Measurements from ENCODE around the gene PSENEN. TPM values are rescaled to one million over a fixed set of nuclear protein-coding genes. Genes with fewer than 3 reads are reported as not detected.
A peak's percentile ranks its signal among the peaks of the same experiment; 100 is the strongest.

The PSENEN gene
- polyA plus RNA-seq, 12 donors, result 30.3 to 54.5 (median 37.3) TPM; not detected in 1

DNA sequence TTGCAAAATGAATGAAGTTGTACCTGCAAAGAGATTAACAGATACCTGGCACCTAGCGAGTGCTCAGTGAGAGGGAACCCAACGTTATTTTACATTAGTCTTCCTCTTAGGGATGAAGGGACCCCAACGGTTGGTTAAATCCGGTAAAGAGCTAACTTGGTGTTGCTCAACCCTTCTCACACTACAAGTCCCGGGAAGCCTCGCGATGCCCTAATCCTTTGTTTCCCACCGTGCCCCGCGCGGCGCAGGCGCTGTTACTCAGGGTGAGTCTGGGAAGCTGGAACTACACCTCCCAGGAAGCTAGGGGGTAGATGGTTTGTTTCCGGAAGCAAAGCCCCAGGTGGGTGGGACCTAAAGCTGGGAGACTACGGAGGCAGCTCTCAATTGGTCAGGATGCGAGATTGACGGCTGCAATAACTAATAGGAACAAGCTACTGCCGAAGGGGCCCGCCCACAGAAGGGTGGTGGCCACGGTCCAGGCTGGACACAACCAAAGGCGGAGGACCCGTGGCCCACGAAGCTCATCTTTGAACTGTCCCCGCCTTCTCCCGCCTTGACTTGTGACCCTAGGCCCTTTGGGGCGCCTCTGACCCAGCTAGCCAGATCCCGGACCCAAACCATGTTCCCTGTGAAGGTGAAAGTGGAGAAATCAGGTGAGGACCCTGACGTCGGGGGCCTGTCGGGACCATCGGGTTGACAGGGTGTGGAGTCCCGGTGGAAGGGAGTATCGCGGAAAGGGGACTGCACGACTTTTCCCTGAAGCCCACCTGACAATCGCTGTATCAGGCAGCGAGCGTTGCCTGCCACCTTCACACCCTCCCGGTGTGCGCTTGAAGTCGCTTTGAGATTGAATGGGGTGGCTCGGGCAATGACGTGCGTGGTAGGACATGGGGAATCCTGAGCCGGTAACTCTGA is 2.9 kb downstream of the PSENEN start, which contains the start of gene LIN37:
Gene LIN37 (plus strand): TSS at position 471 of the 915 bp plus-strand sequence. CDS start 149 bp downstream, at position 620.
- peak; percentile 99 for DNase-seq

DNA sequence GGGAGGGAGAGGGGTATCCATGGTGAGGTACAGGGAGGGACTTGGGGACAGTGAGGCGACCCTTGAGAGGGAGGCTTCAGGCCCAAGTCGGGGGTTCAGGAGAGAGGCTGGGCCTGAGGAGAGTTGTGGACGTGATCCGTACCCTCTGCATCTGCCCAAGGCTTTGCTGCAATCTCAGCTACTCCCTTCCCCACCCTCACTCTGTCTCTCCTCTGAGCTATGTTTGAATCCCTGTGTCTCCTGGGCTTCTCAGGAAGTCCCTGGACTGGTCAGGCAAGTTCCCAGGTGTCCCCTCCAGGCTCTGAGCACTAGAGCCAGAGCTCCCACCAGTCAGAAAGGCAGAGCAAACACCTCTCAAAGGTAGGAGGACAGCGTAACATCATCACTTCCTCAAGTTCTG is 4.7 kb downstream of the PSENEN start:
- DNase-seq, result no peak

DNA sequence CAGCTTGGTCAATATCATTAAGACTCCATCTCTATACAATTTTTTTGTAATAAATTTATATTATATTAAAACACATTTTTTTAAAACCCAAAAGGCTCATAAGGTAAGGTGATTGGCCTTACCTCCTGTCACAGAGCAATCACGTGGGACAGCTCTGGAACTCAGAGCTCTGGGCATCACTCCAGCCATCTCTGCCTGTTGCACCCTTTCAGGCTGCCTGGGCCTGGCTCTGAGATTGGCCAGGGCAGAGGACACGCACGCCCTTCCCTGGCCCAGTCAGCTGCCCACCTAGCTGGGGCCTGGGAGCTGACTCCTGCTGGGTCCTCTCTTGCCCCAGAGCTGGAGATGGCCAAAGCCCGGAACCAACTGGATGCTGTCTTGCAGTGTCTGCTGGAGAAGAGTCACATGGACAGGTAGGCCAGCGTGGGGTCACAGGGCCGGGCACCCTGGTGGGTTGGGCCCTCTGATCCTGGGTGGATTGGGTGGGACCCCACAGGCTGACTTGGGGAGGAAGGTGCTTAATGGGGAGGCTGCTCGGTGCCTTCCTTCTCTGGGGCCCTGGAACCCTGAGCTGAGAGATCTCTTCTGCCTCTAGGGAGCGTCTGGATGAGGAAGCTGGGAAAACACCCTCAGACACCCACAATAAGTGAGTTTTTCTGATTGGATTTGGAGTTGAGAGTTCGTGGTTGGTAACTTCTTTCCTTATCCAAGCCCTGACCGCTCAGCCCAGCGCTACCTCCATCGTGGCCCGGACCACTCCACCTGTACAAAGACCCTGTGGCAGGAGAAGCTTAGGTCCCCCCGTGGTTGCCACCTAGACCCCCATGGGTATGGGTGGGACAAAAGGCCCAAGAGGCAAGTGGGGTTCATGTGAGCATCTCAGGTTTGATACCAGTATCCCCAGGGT is 6.6 kb downstream of the PSENEN start:
- no peak for DNase-seq

DNA sequence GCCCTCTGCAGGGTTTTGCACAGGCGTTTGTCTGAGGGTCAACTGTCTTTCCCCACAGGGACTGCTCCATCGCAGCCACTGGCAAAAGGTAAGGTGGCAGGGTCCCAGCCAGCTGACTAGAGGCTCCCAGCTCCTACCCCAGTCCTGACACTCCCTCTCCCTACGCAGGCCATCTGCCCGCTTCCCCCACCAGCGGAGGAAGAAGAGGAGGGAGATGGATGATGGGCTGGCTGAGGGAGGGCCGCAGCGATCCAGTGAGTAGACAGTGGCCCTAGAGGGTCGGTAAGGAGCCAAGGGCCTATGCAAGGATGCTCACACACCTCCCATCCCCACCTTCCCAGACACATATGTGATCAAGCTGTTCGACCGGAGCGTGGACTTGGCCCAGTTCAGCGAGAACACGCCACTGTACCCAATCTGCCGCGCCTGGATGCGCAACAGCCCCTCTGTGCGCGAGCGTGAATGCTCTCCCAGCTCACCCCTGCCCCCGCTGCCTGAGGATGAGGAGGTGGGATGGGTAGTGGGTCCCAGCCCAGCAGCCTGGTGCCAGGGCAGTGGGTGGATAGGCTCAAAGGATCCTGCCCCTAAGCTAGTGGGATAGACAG is 7.4 kb downstream of the PSENEN start:
- no peak for DNase-seq

DNA sequence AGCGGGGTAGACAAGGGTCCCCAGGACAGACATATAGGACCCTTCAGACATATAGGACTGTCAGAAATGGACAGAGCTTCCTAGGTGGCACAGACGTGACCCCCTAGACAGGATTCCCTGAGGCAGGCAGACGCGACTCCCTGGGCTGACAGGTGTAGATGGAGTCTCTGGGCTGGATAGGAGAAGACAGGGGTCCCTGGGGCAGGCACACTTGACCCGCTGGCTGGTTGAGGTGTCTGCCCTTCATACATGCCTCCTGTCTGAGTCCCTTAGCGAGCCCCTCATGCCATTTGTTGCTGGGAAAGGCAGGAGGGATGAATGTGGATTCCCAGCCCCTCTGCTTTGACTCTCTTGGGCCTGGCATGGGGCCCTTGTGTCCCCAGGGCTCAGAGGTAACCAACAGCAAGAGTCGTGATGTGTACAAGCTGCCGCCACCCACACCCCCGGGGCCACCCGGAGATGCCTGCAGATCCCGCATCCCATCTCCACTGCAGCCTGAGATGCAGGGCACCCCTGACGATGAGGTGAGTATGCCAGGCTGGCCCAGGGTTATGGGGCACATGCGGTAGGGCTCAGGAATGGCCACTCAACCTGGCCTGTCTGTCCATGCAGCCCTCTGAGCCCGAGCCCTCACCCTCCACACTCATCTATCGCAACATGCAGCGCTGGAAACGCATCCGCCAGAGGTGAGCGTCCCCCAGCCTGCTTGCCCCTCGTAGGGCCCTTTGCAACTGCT is 8.4 kb downstream of the PSENEN start:
- no peak for DNase-seq

DNA sequence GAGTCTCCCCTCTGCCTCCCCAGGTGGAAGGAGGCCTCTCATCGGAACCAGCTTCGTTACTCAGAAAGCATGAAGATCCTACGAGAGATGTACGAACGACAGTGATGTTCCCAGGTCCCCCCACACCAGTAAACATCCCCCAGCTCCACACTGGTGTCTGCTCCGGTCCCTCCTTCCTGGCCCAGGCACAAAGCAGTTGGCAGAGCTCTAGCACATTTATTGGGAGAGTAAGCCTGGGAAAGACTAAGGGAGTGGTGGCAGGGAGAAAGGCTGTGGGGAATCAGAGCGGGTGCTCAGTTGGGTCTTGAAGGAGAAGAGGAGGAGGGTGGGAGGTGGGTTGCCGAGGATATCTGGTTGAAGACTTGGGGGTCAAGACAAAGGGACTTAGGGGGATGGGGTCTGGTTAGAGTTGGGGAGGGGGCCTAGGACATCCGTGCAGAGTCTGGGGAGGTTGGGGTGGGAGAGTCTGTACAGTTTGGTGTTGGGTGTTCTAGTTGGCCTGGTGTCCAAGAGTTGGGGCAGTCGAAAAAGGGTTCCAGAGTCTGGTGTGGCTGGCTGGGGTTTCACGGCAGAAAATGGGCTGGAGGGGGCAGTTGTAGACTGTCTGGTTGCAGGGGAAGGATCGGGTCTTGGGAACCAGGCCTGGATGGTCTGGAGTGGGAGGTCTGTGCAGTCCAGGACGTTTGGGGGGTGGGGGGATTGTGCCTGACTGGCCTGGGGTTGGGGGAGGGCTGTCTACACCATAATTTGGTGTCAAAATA is 9.1 kb downstream of the PSENEN start:
- no peak for DNase-seq

DNA sequence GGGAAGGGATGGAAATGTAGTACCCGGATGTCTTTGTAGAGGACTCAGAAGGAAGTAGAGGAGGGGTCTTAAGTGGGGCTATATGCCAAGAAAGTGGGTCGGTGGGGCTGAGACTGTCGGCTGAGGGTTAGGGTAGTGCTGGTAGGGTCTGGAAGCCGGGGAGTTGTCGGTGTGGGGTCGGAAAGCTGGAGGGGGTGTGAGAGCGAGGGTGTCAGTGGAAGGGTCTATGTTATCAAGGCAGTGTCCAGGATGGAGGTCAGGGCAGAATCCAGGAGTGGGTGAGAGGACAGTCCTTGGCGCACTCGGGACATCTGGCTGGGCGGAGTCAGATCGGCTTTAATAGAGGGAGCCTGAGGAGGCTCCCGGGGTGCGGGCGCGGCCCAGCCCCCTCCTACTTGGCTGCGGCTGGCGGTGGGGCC is 9.7 kb downstream of the PSENEN start:
- DNase-seq, result no peak

DNA sequence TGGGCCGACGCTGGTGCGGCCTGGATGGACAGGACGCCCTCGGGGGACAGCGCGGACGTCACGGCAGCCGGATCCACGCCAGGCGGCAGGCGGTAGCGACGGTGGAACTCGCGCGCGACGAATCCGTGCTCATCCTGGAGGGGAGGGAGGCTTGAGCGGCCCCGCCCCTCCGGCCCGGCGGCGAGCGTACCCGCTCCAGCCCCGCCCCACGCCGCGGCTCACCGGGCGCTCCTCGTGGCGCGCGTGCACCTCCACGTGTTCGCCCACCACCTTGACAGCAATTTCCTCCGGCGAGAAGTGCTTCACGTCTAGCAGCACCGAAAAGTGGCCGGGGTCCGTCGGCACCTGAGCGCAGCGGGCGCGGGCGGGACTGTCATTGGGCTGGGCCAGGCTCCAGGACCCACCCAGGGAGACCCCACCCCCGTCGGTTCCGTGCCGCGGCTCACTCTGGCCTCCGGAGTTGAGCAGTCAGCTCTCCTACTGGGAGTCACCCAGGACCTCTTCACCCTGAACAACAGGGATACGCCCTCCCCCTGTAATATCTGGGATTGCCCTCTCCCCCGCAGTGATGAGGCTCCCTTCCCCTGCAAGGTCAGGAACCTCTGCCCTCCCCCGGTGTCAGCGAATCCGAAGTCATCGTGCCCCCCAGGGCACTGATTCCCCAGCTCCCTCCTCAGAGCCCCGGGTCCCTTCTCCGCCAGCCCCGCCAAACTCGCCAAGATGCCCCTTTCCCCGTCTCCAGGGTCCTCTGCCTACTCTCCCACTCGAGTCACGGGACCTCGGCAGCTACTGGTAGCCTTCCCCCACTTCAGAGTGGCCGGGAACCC is 10.3 kb downstream of the PSENEN start:
- peak; percentile 84 for DNase-seq

- DNase-seq, result peak; percentile 45
Measured at GRCh38 chr19:35756377-35757230, 11.2 kb downstream of the PSENEN start, which contains the start of gene HSPB6. Gene HSPB6, minus strand, starts transcription at chr19:35757029. Its CDS starts 21 bp downstream, at chr19:35757008.

DNA sequence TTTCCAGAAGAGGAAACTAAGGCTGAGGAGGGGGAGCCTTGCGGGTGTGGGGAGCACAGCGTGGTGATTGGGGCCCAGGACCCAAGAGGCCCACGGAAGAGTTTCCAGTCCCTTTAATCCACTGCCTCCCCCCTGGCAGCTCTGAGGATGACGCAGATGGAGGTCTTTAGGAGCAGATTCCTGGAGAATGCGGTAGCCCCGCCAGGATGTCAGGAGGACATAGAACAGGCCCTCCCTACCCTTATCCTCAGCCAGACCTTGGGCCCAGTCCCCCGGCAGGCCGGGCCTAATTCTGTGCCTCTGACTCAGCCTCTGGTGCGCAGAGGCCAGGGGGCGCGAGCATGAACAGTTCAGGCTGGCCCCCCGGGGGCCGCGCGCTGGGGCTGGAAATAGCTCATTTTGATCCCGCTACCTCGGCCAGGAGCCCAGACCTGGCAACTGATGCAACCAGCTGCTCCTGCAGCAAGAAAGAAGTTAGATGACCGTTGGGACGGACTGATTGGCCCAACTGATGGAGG is 11.8 kb downstream of the PSENEN start:
- peak; percentile 97 for DNase-seq

GRCh38 chr19:35757749-35758608 is 12.5 kb downstream of the PSENEN start, which contains the start of gene PROSER3:
Gene PROSER3, plus strand, starts transcription at chr19:35758176. Its CDS starts 40 bp downstream, at chr19:35758216.
- DNase-seq, result peak; percentile 99

GRCh38 chr19:35759697-35760096 is 14.2 kb downstream of the PSENEN start:
- DNase-seq, result no peak

GRCh38 chr19:35760711-35761349 is 15.4 kb downstream of the PSENEN start:
- DNase-seq, result no peak

DNA sequence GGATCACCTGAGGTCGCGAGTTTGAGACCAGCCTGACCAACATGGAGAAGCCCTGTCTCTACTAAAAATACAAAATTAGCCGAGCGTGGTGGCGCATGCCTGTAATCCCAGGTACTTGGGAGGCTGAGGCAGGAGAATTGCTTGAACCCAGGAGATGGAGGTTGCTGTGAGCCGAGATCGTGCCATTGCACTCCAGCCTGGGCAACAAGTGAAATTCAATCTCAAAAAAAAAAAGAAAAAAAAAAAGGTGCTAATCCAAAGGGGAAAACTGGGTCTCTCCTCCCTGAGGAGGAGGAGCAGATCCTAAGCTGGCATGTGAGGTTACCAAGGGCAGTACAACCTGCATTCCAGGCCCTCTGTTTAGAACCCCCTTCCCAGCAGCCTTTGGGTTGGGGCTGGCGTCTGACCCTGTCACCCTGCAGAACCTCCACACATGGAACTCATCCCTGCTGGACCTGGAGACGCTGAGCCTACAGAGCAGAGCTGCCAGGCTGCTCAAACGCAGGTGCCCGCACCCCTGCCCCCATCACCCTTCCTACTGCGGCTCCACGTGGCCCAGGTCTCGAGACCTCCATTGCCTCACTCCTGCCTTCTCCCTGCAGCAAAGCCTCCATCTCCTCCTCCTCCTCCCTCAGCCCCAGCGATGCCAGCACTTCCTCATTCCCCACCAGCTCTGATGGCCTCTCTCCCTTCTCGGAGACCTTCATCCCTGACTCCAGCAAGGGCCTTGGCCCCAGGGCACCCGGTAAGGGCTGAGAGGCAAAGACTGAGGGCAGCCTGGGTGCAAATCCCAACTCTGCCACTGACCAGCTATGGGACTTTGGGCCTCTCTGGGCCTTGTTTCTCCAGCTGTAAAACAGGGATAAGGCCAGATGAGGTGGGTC is 19.2 kb downstream of the PSENEN start:
- DNase-seq, result no peak

- no peak for DNase-seq
Measured at GRCh38 chr19:35766571-35767104, 21.2 kb downstream of the PSENEN start.
